ENCODE measurements around the gene GNPTG.
A peak's percentile ranks its signal among the peaks of the same experiment; 100 is the strongest.

The GNPTG gene

DNA sequence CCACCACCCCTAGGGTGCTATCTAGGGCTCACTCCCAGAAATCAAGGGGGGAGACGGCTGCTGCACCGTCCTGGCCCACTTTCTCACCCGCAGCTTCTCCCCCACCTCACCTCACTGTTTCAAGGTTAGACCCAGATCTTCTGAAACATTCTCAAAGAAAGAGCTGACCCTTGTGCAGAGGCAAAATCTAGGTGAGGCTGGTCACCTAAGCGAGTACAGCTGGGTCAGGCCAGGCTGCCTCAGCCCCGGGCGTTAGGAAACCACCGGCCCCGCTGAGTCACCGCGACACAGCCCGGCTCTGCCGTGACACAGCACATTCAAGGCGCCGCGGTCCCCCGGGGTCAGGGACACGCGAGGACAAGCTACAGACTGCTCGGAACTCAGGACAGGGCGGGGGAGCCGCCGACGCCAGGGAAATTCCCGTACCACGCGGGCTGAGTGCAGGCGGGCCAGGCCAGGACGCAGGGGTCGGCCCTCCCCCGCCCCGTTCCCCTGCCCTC, 27.1 kb downstream of the GNPTG start:
- no peak for TF ChIP-seq CTCF (IDR thresholded peaks at IDR 0.05; ENCODE audit: borderline replicate concordance, control extremely low read depth, extremely low read depth, insufficient read depth, missing control alignments)
- DNase-seq (ENCODE audit: low spot score) = peak; percentile 77
- in situ Hi-C loops (cut with MboI; ENCODE audit: low sequenced_read_pairs, unreplicated experiment) = no loop called here

- TF ChIP-seq CTCF (IDR thresholded peaks at IDR 0.05; ENCODE audit: borderline replicate concordance, control extremely low read depth, extremely low read depth, insufficient read depth, missing control alignments) = no peak
- in situ Hi-C loops (cut with MboI; ENCODE audit: low sequenced_read_pairs, unreplicated experiment) = no loop called here
- peak; percentile 93 for DNase-seq (ENCODE audit: low spot score)
These were observed 27.8 kb downstream of the GNPTG start for GRCh38 chr16:1379304-1380076.

- in situ Hi-C loops (cut with MboI; ENCODE audit: low sequenced_read_pairs, unreplicated experiment) = no loop called here
- TF ChIP-seq CTCF (IDR thresholded peaks at IDR 0.05; ENCODE audit: borderline replicate concordance, control extremely low read depth, extremely low read depth, insufficient read depth, missing control alignments) = no peak
These were observed 28.5 kb downstream of the GNPTG start for GRCh38 chr16:1380195-1380594.

DNA sequence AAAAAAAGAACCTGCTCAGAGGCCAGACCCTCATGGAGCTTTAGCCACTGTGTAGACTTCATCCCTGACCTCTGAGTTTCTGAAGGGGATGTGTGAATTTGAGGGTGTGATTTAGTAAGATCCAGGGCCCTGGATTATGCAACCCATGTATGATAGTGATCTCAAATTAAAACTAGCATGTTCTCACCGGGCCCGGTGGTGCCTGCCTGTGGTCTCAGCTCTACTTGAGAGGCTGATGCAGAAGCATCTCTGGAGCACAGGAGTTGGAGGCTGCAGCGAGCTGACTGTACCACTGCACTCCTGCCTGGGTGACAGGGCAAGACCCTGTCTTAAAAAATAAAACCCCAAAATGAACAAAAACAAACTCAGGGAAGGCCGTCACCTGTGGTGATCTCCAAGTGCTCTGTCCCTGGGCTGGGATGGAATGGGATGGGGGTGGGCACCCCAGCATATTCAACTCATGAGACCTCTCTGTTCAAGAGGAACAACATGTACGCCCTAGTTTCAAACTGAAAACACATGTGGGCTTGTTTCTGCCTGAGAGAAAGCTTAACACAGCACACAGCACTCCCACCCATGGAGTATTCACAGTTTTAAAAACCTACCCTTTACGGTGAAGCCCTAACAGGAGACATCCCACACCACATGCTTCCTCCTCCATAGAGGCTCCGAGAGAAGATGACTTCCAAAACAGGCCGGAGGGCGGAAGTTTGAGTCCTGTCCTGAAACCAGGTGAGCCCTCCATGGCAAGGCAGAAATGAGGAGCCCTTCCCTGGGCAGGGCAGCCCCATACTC, 30.1 kb downstream of the GNPTG start:
- in situ Hi-C loops (cut with MboI; ENCODE audit: low sequenced_read_pairs, unreplicated experiment) = no loop called here
- TF ChIP-seq CTCF (IDR thresholded peaks at IDR 0.05; ENCODE audit: borderline replicate concordance, control extremely low read depth, extremely low read depth, insufficient read depth, missing control alignments) = no peak
- no peak for DNase-seq (ENCODE audit: low spot score)

More at GRCh38 chr16:1380195-1380594, 28.5 kb downstream of the GNPTG start:
- DNase-seq (ENCODE audit: low spot score) = no peak

- no peak for TF ChIP-seq CTCF (IDR thresholded peaks at IDR 0.05; ENCODE audit: borderline replicate concordance, control extremely low read depth, extremely low read depth, insufficient read depth, missing control alignments)
- in situ Hi-C loops (cut with MboI; ENCODE audit: low sequenced_read_pairs, unreplicated experiment) = no loop called here
- no peak for DNase-seq (ENCODE audit: low spot score)
These were observed 31.8 kb downstream of the GNPTG start for GRCh38 chr16:1383556-1383955.

- no peak for DNase-seq (ENCODE audit: low spot score)
- in situ Hi-C loops (cut with MboI; ENCODE audit: low sequenced_read_pairs, unreplicated experiment) = no loop called here
- no peak for TF ChIP-seq CTCF (IDR thresholded peaks at IDR 0.05; ENCODE audit: borderline replicate concordance, control extremely low read depth, extremely low read depth, insufficient read depth, missing control alignments)
These were observed 33.5 kb downstream of the GNPTG start for GRCh38 chr16:1385232-1385631.

Data from GM13976 (cell line).